Activated effector memory CD4-positive, alpha-beta T cell treated with anti-CD3 and anti-CD28 coated beads, Interleukin-2, amount 50 U/mL, for 16 hours (primary cell): ENCODE data around the gene GSTO1.

Experiments used
- DNase-seq: peaks from one replicate; pipeline ENCODE4 v3.0.0-alpha.2; 2020

The GSTO1 gene

DNA sequence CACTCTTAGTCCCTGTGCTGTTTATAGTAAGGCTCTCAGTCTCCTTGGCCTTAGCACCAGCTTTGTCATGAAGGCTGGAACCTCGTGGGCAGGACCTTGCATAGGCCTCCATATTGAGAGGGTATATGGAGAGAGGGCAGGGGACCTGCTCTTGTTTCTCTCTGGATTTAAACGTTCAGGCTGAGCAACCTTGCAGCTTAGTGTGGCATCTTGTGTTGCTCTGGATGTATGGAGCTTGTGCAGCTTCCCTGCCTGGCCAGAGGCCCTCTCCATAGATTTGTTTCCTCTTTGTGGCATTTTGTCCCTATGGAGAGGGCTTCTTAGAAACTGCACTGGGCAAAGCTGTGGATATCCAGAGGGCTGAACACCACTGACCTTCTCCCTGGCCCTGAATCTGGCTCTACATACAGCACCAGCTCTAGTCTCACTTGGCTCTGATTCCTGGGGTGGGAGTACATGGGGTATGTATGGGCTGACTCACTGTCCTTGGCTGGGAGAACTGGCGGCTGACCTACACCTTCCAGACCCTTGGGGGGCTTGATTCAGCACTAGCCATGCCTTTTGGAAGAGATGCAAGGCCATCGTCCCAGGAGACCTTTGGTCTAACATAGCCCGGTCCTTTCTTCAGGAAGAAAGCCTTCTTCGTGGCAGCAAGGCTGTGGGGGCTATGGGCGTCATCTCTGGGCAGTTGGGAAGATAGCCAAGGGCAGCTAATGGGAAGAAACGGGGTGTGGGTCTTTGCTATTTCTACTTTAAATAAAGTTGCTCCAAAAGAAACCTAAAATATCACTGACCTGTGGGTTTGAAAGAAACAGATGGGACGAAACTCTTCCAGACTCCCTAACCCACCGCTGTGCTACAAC, 53.1 kb downstream of the GSTO1 start:
- no peak for DNase-seq

DNA sequence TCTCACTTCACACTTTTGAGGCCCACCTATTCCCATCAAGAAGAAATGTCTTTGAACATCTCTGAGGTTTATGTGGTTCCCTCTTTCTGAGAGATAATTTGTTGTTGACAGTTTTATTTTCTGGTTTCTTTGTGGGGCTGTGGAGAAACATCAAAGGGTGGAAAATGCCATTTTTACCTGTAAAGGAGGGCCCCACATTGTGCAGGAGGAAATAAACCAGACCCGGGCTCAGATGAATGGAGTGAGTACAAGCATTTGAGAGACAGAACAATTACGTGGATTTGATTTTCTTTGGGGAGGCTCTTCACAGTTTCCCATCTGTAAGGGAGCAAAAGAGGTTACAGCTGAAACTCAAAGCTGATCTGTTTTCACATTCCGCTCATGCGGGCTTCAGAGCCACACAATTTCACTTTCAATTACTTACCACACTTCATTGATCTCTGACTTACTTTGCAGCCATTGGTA, 53.8 kb downstream of the GSTO1 start:
- DNase-seq: no peak

DNA sequence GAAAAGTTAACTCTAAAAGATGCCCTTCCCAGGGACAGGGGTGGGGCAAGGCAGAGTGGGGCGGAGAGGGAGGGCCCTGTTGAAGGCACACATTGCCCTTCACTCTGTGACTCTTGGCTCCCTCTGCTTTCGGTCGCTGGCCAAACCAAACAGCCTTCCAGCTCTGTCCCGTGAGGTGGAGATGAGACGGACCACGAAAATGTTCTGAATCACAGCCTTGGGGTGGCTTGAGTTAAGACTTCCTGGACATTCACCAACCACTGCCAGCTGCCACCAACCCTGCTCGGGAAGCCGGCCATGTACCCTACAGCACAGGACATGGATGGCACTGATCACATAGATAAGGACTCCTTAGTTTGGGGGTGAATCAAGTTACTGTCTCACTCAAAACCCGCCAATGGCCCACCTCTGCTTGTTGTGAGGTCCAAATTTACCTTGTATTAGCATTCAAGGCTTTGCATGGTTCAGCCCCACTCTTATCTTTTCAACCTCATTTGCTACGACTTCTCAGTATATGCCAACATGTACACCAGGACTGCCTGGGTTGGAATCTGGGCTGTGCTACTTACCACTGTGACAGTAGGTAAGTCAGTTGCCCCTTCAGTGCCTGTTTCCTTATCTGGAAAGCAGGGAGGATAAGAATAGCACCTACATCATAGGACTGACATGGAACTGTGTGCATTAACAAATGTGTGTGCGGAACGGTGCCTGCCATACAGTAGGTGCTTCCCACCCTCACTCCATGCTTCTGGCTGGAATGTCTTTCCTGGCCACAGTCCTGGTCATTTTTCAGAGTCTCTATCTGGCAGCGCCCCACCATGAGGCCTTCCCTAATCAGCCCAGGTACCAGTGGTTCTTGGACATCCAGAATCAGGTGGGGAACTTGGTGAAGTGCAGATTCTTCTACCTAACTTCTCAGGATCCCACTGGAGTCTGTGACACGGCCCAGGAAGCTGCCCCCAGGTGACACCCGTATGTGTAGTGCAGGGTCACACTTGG, 55.6 kb downstream of the GSTO1 start:
- no peak for DNase-seq

DNA sequence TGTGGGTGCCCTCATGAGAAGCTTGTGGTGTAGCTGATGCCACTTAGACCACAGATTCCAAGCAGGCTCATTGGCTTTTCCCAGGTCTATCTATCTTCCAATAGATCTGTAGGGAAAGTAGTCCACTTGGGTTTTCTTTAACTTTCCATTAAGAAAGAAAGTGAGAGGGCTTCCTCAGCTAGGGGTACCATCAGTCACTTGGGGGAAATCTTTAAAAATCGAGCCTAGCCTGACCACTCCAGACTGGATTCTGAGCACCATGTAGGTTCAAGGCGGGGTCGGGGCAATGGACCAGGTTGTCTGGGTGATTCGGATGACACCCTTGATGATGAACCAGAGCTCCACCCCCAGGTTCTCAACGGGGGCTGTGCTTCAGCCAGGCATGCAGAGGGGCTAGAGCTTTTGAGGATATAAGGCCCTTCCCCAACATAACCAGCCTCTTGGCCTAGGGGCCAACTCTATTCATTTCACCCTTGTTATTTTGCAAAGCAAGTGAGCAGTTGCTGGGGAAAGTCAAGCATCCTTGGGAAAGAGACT, 56.6 kb downstream of the GSTO1 start:
- DNase-seq: no peak

DNA sequence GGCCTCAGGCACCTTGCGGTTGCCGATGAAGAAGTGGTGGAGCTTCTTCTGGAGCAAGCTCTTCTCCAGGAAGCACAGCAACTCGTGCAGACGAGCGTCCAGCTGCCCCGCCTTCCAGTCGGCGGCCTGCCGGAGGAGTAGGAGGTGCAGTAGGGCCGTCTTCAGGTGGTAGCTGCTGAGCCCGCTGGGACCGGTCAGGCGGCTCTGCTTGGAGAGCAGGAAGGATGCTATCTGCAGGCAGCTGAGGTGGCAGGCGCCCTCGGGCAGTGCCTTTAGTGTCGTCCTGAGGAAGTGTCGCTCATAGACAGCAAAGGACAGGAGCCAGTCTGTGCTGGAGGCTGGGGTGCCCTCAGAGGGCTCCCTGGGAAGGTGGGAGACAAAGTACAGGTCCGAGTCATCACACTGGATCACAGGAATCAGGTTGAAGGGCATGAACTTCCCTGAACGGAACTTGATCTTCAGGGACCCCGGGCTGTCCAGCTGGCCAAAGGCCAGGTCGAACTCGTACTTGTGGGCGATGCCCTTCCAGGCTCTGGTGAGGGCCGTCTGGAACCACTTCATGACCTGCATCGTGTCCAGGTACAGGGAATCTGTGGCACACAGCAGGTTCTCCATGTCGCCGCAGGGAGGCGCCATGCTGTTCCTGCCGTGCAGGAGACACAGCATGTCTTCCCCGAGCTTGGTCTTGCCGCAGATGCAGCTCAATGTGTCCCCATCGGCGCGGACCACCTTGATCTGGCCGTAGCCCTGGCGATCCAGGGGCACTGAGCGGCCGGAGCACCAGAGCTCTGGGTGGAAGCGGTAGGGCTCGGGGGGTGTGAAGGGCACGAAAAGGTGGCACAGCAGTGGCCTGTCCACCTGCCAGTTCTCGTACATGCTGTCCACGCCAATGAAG, 60.1 kb downstream of the GSTO1 start:
- DNase-seq: no peak

DNA sequence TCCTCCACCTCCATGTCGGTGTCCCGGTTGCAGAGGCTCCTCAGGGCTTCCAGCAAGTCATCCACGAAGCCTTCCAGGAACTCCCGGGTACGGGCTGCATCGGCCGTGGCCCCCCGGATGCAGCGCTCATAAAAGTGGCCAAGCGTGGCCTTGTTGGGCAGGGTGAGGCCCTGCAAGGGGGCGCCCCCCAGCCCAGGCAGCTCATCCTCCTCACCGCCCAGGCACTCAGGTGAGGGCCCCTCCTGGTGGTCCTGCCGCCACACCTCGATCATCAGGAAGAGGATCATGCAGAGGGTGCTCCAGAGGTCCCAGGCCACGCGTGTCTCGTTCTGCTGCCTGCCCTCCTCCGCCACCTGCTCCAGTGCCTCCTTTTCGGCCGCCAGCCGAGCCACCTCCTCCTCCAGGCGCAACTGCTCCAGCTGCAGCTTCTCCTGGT, 60.8 kb downstream of the GSTO1 start:
- no peak for DNase-seq

DNA sequence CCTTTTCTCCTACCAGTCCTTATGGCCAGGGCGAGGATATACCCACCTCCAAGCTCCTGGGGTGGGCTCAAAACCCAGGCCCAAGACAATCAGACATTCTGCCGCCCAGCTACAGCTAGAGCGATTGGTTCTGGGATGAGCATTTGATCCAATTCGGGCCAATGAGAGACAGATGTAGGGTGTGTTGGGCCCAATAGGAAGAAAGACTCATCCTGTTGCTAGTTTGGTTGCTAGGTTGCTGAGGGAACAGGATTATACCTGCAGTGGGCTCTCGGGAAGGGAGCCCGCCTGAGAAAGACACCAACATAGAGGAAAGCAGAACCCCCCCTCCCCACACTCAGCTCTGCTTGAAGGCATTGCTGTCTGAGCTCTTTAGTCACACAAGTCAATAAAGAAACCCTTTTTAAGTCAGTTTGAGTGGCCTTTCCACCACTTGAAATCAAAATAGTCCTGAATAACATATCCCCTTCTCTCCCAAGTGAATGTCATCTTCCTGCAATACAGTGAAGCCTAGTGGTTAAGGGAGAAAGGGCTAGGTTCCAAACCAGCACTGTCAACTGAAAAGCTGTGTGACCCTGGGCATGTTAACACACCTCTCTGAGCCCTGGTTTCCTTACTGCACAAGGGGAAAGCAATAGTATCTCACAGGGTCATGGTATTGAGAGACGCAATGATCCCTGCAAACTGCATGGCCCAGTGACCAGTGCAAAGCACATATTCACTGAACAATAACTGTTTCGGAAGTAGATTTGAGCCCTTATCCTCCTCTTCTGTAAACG, 61.8 kb downstream of the GSTO1 start:
- DNase-seq: no peak
